ENCODE measurements around the gene IFNLR1. TPM values are rescaled to one million over a fixed set of nuclear protein-coding genes. Genes with fewer than 3 reads are reported as not detected.
"Not testable (repeated sequence)": the region's sequence is repeated elsewhere in the genome, so short reads cannot be mapped to it uniquely, and the experiment has no call there.

IFNLR1 gene
- polyA plus RNA-seq (2012; ENCODE audit: insufficient read depth, insufficient read length), result 1.4 TPM

DNA sequence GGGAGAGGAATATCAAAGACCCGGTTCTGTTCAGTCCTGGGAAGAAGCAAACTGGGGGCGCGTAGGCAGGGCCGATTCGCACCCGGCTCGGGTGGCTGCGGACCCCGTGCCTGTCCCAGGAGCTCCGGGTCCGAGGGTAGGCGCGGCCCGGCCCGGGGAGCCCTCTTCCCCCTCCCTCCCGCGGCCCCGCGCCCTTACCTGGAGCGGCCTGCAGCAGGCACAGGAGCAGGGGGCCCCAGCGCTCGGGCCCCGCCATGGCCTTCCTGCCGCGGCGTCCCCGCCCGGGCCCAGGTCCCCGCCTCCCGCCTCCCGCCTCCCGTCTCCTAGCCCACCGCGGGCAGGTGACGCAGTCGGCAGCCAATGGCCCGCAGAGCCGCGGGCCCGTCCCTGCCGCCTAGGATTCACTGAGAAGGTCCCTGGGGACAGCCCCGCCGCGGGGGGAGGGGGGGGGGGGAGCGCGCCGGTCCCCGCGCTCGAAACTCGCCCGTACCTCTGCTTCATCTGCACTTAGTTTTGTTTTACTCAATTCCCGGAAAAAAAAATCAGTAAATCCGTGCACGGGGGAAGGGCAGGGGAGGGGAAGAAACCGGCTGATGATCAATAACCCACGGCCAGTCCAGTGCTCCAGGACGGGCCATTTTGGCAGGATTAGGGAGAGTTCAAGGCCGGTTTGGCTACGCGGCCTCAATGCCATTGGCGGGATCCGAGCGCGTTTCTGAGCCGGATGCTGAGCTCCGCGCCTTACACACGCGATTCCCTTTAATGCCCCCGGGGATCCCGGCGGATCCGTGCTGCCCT is at the start of gene IFNLR1:
IFNLR1 (minus strand) TSS at position 297 of the 798 bp plus-strand sequence; CDS start at position 256, 41 bp downstream.
- DNase-seq (ENCODE audit: low read depth, low spot score), result no peak
- peak within 1 kb of the TSS; percentile 44 for H3K4me3 ChIP-seq (ENCODE audit: low read length)

DNA sequence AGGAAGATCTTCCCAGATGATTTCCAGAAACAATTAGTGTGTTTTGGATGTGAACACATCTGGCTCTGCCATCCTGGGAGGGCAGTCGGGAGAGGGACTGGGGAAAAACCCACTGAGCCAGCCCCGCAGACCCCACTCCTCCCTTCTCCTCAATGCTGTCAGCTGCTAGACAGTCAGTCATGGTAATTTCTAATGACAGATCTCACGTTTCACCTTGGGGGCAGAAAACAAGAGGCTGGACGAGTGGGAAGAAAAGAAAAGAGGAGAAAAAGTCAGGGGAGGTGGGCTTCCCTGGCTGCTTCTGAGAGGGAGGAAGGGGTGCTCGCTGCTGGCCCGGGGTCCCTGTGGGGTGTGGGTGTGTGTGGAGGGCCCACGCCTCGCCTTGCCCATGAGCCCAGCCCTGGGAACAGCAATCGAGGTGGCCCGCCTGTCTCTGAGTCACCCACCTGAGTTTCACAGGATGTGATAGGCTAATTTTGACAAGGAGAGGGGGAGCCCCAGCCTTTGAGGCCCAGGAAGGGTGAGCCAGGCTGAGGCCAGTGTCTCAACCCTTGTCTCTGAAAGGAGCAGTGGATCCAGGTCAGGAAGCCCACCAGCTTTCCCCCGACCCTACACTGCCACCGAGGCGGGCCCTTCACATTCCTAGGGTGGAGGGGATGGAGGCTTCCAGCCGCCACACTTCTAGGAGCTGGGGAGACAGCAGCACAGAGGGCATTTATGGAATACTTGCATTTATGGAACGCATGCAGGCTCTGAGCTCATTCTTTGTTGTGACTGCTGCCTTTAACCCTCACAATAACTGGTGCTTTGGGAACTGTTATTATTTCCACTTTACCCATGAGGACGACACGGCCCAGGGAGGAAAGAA is 49.1 kb upstream of the IFNLR1 start:
- H3K4me3 ChIP-seq (ENCODE audit: low read length), result no peak overlapping the region
- DNase-seq (ENCODE audit: low read depth, low spot score), result no peak

GRCh38 chr1:24233684-24234600 is 46.9 kb upstream of the IFNLR1 start:
- H3K4me3 ChIP-seq (ENCODE audit: low read length), result no peak overlapping the region
- DNase-seq (ENCODE audit: low read depth, low spot score), result no peak

DNA sequence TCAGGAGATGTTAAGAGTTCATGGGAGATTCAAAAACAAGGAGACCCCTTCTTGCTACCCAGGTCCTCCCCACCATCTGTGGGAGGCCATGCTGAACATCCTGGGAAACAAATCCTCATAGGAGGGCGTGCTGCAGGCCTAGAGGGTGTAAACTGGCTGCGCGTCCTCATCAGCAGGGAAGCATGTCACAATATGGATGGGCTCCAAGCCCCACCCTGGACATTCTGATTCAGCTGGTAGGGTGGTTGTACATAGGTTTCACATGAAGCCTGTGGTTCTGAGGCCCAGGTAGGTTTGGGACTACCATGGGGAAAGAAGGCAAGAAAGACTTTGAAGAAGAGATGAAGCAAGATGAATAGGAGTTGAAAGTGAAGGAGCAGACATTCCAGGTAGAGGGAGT is 44.6 kb upstream of the IFNLR1 start:
- no peak overlapping the region for H3K4me3 ChIP-seq (ENCODE audit: low read length)
- no peak for DNase-seq (ENCODE audit: low read depth, low spot score)

GRCh38 chr1:24228311-24228710 is 41.2 kb upstream of the IFNLR1 start:
- no peak for DNase-seq (ENCODE audit: low read depth, low spot score)
- no peak overlapping the region for H3K4me3 ChIP-seq (ENCODE audit: low read length)

DNA sequence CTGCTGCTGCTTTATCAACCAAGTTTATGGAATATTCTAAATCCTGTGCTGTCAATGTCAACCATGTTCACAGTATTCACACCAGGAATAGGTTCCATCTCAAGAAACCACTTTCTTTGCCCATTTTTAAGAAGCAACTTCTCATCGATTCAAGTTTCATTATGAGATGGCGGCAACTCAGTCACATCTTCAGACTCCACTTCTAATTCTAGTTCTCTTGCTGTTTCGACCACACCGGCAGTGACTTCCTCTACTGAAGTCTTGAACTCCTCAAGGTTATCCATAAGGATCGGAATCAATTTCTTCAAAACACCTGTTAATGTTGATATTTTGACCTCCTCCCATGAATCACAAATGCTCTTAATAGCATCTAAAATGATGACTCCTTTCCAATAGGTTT is 39.7 kb upstream of the IFNLR1 start:
- H3K4me3 ChIP-seq (ENCODE audit: low read length), result no peak overlapping the region
- no peak for DNase-seq (ENCODE audit: low read depth, low spot score)

DNA sequence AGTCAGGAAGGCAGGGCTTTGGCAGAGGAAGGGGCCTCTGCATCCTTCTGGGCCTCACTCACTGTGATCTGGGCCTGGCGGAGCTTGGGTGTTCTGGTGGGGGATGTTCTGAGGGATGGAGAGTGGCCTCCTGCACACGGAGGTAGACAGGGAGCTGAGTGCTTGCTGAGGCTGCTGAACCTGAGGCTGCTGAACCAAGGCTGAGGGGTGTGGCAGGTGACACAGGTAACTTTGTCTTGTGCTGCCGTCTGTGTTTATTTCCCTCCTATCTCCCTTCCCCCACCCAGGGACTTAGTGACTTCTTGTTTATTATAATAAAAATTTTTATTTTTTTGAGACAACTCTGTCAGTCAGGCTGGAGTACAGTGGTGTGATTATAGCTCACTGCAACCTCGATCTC is 37.7 kb upstream of the IFNLR1 start:
- no peak for DNase-seq (ENCODE audit: low read depth, low spot score)
- H3K4me3 ChIP-seq (ENCODE audit: low read length), result no peak overlapping the region

DNA sequence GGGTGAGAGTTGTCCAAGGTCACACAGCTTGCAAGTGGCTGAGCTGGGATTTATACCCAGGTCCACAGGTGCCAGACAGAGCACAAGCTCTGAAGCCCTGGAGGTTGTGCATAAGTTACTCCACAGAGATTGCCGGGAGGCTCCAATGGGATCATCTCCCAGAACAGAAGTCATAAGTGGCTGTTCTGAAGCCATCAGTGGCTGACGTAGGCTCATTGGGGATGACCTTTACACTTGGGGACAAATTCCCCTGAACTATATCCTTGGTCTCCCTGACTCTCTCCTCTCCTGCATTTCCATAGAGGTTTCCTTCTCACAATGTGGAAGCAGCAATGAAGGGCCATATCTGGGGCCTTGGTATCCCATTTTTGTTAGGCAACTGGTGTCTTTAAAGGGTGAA is 37.0 kb upstream of the IFNLR1 start:
- no peak overlapping the region for H3K4me3 ChIP-seq (ENCODE audit: low read length)
- DNase-seq (ENCODE audit: low read depth, low spot score), result no peak

- H3K4me3 ChIP-seq (ENCODE audit: low read length), result no peak overlapping the region
- DNase-seq (ENCODE audit: low read depth, low spot score), result no peak
These were observed 35.7 kb upstream of the IFNLR1 start for GRCh38 chr1:24222793-24223192.

DNA sequence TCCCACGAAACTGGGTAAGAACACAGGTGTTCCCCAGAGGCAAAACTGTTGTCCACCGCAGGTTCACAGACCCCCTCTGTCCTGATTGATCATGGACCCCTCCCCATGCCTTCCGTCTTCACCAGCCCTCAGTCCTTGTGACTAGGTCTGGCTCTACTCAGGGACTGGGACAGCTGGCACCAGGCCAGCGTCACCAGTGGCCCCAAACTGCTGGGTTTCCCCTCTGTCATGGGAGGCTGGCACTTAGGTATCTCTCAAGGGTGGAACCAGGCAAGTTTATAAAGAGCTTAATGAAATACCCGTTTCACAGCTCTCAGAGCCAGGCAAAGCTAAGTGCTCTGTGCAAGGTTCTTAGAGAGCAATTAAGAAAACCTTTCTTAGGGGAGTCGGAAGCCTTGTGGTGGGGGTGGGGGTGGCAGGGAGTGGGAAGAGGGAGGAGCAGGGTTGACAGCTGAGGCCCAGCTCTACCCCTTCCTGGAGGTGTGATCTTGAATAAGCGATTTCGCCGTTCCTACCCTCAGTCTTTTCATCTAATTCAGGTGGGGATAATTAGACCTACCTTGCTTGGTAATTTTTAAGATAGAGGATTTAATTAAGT is 35.0 kb upstream of the IFNLR1 start:
- no peak for DNase-seq (ENCODE audit: low read depth, low spot score)
- H3K4me3 ChIP-seq (ENCODE audit: low read length), result no peak overlapping the region

DNA sequence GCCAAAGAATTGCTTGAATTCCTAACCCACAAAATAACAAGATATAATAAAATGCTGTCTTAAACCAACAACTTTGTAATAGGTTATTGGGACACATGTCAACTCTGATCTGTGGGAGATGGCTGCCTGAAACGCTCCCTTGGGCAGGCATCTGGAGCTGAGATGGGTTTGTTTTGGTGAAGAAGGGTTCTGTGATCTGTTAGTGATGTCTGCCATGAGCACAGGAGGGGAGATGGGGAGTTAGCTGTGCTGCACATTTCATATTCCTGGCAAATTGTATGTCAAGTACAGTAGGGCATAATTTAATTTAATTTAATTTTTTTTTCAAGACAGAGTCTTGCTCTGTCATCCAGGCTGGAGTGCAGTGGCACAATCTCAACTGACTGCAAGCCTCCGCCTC is 34.2 kb upstream of the IFNLR1 start:
- DNase-seq (ENCODE audit: low read depth, low spot score), result no peak
- no peak overlapping the region for H3K4me3 ChIP-seq (ENCODE audit: low read length)

DNA sequence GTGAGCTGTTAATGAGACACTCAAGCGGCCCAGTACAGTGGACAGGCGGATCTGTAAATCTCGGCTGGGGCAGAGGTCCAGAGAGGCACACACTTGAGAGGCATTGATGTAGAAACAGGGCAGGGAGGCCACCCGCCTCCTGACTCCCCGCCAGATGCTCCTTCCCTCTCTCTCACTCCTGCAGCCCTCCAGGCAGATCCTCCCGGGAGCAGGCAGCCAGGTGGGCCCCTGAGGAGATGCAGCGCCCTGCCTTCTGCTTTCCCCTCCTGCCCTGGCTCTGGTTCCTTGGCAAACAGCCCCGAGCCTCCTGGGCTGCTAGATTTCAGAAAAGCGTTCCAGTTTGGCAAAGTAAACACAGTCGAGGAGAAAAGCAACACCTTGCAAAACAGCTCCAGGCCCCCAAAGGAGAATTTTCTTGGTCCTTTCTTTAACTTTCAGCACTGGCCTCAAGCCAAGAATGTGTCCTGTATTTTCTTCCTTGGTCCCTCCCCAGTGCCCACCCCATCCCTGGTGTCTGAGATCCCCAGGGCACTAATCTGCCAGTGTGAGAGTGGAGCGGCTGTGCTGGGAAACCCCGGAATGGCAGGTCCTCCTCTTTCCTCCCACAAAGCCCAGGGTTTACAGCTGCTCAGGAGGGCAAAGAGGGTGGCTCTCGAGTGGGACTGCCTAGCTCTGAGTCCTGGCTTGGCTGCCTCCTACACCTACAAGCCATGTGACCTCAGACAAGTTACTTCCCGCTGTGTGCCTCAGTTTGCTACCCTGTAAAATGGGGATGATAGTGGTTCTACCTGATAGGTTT is 29.4 kb upstream of the IFNLR1 start:
- DNase-seq (ENCODE audit: low read depth, low spot score), result no peak

GRCh38 chr1:24215226-24215814 is 28.2 kb upstream of the IFNLR1 start:
- no peak for DNase-seq (ENCODE audit: low read depth, low spot score)
- no peak overlapping the region for H3K4me3 ChIP-seq (ENCODE audit: low read length)

More for the DNA sequence above, 29.4 kb upstream of the IFNLR1 start:
- H3K4me3 ChIP-seq (ENCODE audit: low read length), result no peak overlapping the region

GRCh38 chr1:24212376-24212775 is 25.3 kb upstream of the IFNLR1 start:
- no peak overlapping the region for H3K4me3 ChIP-seq (ENCODE audit: low read length)
- no peak for DNase-seq (ENCODE audit: low read depth, low spot score)

DNA sequence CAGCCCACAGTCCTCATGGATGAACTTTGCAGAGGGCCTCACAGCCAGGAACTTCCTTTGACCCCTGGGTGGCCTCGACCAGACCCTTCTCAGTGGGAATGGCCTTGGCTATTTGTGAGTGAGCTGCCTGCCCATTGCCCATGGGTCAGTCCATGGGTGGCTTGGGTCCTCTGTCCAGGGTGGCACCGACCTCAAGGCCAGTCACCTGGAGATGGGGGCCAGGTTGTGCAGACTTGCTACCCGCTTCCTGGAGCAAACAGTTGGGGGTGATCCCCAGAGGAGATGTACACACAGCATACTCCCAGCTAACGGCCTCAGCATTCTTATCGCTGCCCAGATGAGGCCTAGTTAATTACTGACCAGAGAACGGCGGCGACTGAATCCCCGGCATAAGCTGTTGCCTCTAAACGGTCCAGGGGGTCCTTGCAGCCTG is 23.1 kb upstream of the IFNLR1 start:
- no peak for DNase-seq (ENCODE audit: low read depth, low spot score)
- no peak overlapping the region for H3K4me3 ChIP-seq (ENCODE audit: low read length)

DNA sequence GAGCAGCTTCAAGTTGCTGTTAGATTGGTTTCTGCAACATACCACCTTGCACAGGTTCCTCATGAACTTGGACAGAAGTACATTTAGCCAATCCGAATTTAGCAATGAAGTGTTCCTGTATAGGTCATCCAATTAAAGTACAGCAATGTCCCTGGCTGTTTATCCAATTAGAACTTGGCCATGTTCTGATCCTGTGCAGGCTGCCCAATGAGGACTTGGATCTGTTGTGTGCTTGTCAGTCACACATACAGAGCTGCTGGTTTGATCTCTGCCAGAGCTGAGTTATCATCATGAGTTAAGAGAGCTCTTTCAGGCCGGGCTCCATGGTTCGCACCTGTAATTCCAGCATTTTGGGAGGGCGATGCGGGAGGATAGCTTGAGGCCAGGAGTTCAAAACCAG is 22.0 kb upstream of the IFNLR1 start:
- no peak overlapping the region for H3K4me3 ChIP-seq (ENCODE audit: low read length)
- DNase-seq (ENCODE audit: low read depth, low spot score), result no peak

DNA sequence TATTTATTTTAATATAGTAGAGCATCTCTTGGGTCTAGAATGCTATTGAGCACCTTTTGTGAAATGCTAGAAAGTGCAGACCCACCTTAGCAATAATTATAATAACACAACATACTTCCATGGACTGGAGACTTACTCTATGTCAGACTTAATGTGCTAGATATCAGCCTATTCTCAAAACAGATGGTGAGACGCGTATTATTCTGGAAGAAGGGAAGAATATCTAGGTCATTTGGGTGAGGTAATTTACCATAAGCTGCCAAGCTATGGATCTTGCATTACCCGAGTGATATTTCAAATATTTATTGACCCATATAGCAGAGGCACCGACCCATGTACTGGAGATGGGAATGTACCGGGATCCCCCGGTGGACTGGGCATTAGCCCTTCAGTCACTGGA is 20.6 kb upstream of the IFNLR1 start:
- DNase-seq (ENCODE audit: low read depth, low spot score), result no peak
- no peak overlapping the region for H3K4me3 ChIP-seq (ENCODE audit: low read length)

- not testable (repeated sequence) for H3K4me3 ChIP-seq (ENCODE audit: low read length); DNase-seq (ENCODE audit: low read depth, low spot score)
These were observed 20.3 kb upstream of the IFNLR1 start for GRCh38 chr1:24207395-24207687.

Measured in Jurkat, Clone E6-1 (cell line).